ENCODE measurements around the gene STAU1. TPM values are rescaled to one million over a fixed set of nuclear protein-coding genes. Genes with fewer than 3 reads are reported as not detected.

Gene STAU1
- total and polyA plus RNA-seq, 10 of the 15 experiments (the other 5 are each of a cell fraction or from before 2014, with no cell fraction given): 13.9 to 66.2 (median 45.6) TPM

GRCh38 chr20:49234831-49235230 lies 46.7 kb upstream of the STAU1 start:
- intact Hi-C loops (cut with micrococcal nuclease; ENCODE audit: unreplicated experiment) (no loop called here), in situ Hi-C loops (cut with MboI) (no loop called here)
- ChIA-PET CTCF (interaction anchor here (0.5 to 2.0 kb wide), 3 partner anchors 18 to 367 kb away, joined by 3 to 5 read pairs (median 4); no protein-coding TSS in a partner anchor), POLR2A (no interaction called here), RAD21 (ENCODE audit: unreplicated experiment) (no interaction called here), SMC1A (ENCODE audit: uncharacterized antibody, unreplicated experiment) (no interaction called here)
- ATAC-seq (no peak), FAIRE-seq (no peak), DNase-seq (ENCODE audit: low read depth, low spot score) (no peak)
- Histone ChIP-seq H3K36me3 (ENCODE audit: control insufficient read depth in 2 of 2, insufficient read depth in 2 of 2, low read length in 1 of 2) (peaks cover 19 to 29% of the 10 kb centered on the region in 2 experiments), H2AFZ (ENCODE audit: control insufficient read depth, low read depth, low read length) (no peak overlapping the region), H3K27me3 (replicated peaks in 1 of 2; ENCODE audit: control insufficient read depth in 2 of 2, insufficient read depth in 2 of 2, low read length in 1 of 2) (no peaks in the 10 kb centered on the region), H3K4me2 (ENCODE audit: control insufficient read depth, insufficient read depth) (no peak overlapping the region), H3K9ac (ENCODE audit: control insufficient read depth, insufficient read depth, low read length) (no peak overlapping the region), H3K4me1 (ENCODE audit: control insufficient read depth, insufficient read depth, low read length) (peaks cover 10% of the 10 kb centered on the region), H3K79me2 (ENCODE audit: control insufficient read depth, insufficient read depth, low read length) (no peaks in the 10 kb centered on the region), H3K9me3 (replicated peaks; ENCODE audit: control insufficient read depth, insufficient read depth, low read length) (no peaks in the 10 kb centered on the region), H3K27ac (ENCODE audit: control insufficient read depth, insufficient read depth) (no peak overlapping the region), H4K20me1 (ENCODE audit: control insufficient read depth, insufficient read depth) (no peaks in the 10 kb centered on the region; the same call in 1 of the 2 replicates), H3K4me3 (no peak overlapping the region)
- WGBS (ENCODE audit: insufficient coverage, insufficient replicate concordance, low lambda C conversion rate, missing lambda C conversion rate): 95% methylated on average over 6 of the region's 6 CpGs
- no peak for TF ChIP-seq CHD4 (IDR thresholded peaks at IDR 0.05)
- no peak for TF ChIP-seq CEBPB (IDR thresholded peaks at IDR 0.05; ENCODE audit: borderline replicate concordance in 1 of 2, low read depth in 2 of 2, low read length in 2 of 2)
- TF ChIP-seq, protein P1, sequence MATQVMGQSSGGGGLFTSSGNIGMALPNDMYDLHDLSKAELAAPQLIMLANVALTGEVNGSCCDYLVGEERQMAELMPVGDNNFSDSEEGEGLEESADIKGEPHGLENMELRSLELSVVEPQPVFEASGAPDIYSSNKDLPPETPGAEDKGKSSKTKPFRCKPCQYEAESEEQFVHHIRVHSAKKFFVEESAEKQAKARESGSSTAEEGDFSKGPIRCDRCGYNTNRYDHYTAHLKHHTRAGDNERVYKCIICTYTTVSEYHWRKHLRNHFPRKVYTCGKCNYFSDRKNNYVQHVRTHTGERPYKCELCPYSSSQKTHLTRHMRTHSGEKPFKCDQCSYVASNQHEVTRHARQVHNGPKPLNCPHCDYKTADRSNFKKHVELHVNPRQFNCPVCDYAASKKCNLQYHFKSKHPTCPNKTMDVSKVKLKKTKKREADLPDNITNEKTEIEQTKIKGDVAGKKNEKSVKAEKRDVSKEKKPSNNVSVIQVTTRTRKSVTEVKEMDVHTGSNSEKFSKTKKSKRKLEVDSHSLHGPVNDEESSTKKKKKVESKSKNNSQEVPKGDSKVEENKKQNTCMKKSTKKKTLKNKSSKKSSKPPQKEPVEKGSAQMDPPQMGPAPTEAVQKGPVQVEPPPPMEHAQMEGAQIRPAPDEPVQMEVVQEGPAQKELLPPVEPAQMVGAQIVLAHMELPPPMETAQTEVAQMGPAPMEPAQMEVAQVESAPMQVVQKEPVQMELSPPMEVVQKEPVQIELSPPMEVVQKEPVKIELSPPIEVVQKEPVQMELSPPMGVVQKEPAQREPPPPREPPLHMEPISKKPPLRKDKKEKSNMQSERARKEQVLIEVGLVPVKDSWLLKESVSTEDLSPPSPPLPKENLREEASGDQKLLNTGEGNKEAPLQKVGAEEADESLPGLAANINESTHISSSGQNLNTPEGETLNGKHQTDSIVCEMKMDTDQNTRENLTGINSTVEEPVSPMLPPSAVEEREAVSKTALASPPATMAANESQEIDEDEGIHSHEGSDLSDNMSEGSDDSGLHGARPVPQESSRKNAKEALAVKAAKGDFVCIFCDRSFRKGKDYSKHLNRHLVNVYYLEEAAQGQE (IDR thresholded peaks at IDR 0.05; ENCODE audit: low read depth, low read length): no peak
- BruUV-seq (replicated peaks): no TSS peak

DNA sequence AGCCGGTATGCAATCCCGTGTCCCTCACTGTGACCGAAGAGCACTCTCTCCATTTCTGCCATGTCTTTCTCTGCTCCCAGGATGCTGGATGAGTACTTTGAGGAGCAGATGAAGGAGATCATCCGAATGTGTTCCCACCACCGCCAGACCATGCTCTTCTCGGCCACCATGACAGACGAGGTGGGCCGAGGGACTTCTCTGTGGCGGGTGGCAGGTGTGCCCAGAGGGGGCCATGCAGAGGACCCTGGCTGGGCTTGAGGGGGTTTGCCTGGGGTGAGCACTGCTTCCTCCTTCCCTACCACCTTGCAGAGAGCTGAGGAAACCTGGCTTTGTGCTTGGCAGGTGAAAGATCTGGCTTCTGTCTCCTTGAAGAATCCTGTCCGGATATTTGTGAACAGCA lies 45.1 kb upstream of the STAU1 start:
- Histone ChIP-seq H3K4me2 (ENCODE audit: control insufficient read depth, insufficient read depth) (no peak overlapping the region), H3K9me3 (replicated peaks; ENCODE audit: control insufficient read depth, insufficient read depth, low read length) (no peaks in the 10 kb centered on the region), H3K9ac (ENCODE audit: control insufficient read depth, insufficient read depth, low read length) (no peak overlapping the region), H3K79me2 (ENCODE audit: control insufficient read depth, insufficient read depth, low read length) (no peaks in the 10 kb centered on the region), H3K4me3 (no peak overlapping the region), H2AFZ (ENCODE audit: control insufficient read depth, low read depth, low read length) (no peak overlapping the region), H3K27ac (ENCODE audit: control insufficient read depth, insufficient read depth) (no peak overlapping the region), H3K27me3 (replicated peaks in 1 of 2; ENCODE audit: control insufficient read depth in 2 of 2, insufficient read depth in 2 of 2, low read length in 1 of 2) (no peaks in the 10 kb centered on the region), H4K20me1 (ENCODE audit: control insufficient read depth, insufficient read depth) (no peaks in the 10 kb centered on the region; the same call in 1 of the 2 replicates), H3K36me3 (ENCODE audit: control insufficient read depth in 2 of 2, insufficient read depth in 2 of 2, low read length in 1 of 2) (peaks cover 11 to 28% of the 10 kb centered on the region in 2 experiments), H3K4me1 (ENCODE audit: control insufficient read depth, insufficient read depth, low read length) (peaks cover 10% of the 10 kb centered on the region)
- in situ Hi-C loops (cut with MboI): no loop called here
- POLR2A ChIA-PET: interaction anchor here (1.6 kb wide), 1 partner anchor 13 kb away, joined by 3 read pairs; the partner anchor contains the start of gene DDX27
- intact Hi-C loops (cut with micrococcal nuclease; ENCODE audit: unreplicated experiment): no loop called here
- CTCF ChIA-PET: interaction anchor here (2.0 kb wide), 1 partner anchor 90 kb away, joined by 4 read pairs; no protein-coding TSS in a partner anchor
- SMC1A ChIA-PET (ENCODE audit: uncharacterized antibody, unreplicated experiment): no interaction called here
- no TSS peak for BruUV-seq (replicated peaks)
- no peak for FAIRE-seq
- RAD21 ChIA-PET (ENCODE audit: unreplicated experiment): no interaction called here
- ATAC-seq: no peak
- DNase-seq (ENCODE audit: low read depth, low spot score): no peak
- whole genome bisulfite sequencing (ENCODE audit: insufficient coverage, insufficient replicate concordance, low lambda C conversion rate, missing lambda C conversion rate): 95% methylated on average over 10 of the region's 10 CpGs
- TF ChIP-seq MTA3 (IDR thresholded peaks at IDR 0.05; ENCODE audit: borderline replicate concordance, low read length) (no peak), CREB1 (IDR thresholded peaks at IDR 0.05; ENCODE audit: low read depth) (no peak), SPI1 (IDR thresholded peaks at IDR 0.05; ENCODE audit: borderline replicate concordance, insufficient read depth, low read depth, low read length) (no peak), HDGF (IDR thresholded peaks at IDR 0.05) (no peak), CBFB (IDR thresholded peaks at IDR 0.05; ENCODE audit: low read depth) (no peak), TCF3 (IDR thresholded peaks at IDR 0.05; ENCODE audit: borderline replicate concordance, insufficient read depth, low read depth, low read length) (no peak), RB1 (IDR thresholded peaks at IDR 0.05; ENCODE audit: borderline replicate concordance) (no peak), NFXL1 (IDR thresholded peaks at IDR 0.05; ENCODE audit: borderline replicate concordance) (no peak), HSF1 (IDR thresholded peaks at IDR 0.05; ENCODE audit: low read depth, low read length) (no peak)
